Measurements from ENCODE around the gene TXLNA. TPM values are rescaled to one million over a fixed set of nuclear protein-coding genes. Genes with fewer than 3 reads are reported as not detected.

The TXLNA gene
- polyA plus RNA-seq, 6 donors from 2014 or later, result 12.0 to 29.8 (median 20.6) TPM

Other genes starting within 250 kb of the TXLNA start
- gene PTP4A2, start 241.3 kb upstream of the TXLNA start, polyA plus RNA-seq (ENCODE audit: low read depth in 6 of 6), result 100 to 1,000 TPM; 251 to 474 (median 307) TPM
- 100 to 1,000 TPM in 5 of 6 donors, 10 to 100 TPM in 1; 96.3 to 134 (median 115) TPM for gene KHDRBS1, start 165.8 kb upstream of the TXLNA start, polyA plus RNA-seq (ENCODE audit: low read depth in 6 of 6)
- gene TMEM39B, start 106.7 kb upstream of the TXLNA start, polyA plus RNA-seq (ENCODE audit: low read depth in 6 of 6), result 1 to 10 TPM; 2.1 to 6.6 (median 4.1) TPM
- 10 to 100 TPM; 10.3 to 35.2 (median 25.8) TPM for gene KPNA6, start 71.6 kb upstream of the TXLNA start, polyA plus RNA-seq (ENCODE audit: low read depth in 6 of 6)
- 10 to 100 TPM in 5 of 6 donors, 1 to 10 TPM in 1; 9.1 to 14.5 (median 12.3) TPM for gene CCDC28B, start 20.9 kb downstream of the TXLNA start, polyA plus RNA-seq (ENCODE audit: low read depth in 6 of 6)
- 1 to 10 TPM in 3 of 6 donors, under 1 TPM in 2, not detected in 1; 0.75 to 2.3 (median 1.4) TPM for gene IQCC, start 26.0 kb downstream of the TXLNA start, polyA plus RNA-seq (ENCODE audit: low read depth in 6 of 6)
- gene DCDC2B, start 29.4 kb downstream of the TXLNA start, polyA plus RNA-seq (ENCODE audit: low read depth in 6 of 6), result under 1 TPM in 2 of 6 donors, not detected in 4; 0.13 to 0.36 TPM
- gene TMEM234, start 42.7 kb downstream of the TXLNA start, polyA plus RNA-seq (ENCODE audit: low read depth in 6 of 6), result 10 to 100 TPM in 4 of 6 donors, 1 to 10 TPM in 1, not detected in 1; 6.8 to 12.0 (median 10.9) TPM
- 100 to 1,000 TPM; 152 to 251 (median 180) TPM for gene EIF3I, start 42.7 kb downstream of the TXLNA start, polyA plus RNA-seq (ENCODE audit: low read depth in 6 of 6)
- gene FAM167B, start 67.5 kb downstream of the TXLNA start, polyA plus RNA-seq (ENCODE audit: low read depth in 6 of 6), result under 1 TPM in 1 of 6 donors, not detected in 5; 0.42 TPM
- 100 to 1,000 TPM in 1 of 6 donors, 10 to 100 TPM in 5; 57.7 to 124 (median 61.1) TPM for gene LCK, start 71.6 kb downstream of the TXLNA start, polyA plus RNA-seq (ENCODE audit: low read depth in 6 of 6)
- gene HDAC1, start 112.4 kb downstream of the TXLNA start, polyA plus RNA-seq (ENCODE audit: low read depth in 6 of 6), result 100 to 1,000 TPM; 179 to 253 (median 204) TPM
- gene MARCKSL1, start 156.6 kb downstream of the TXLNA start, polyA plus RNA-seq (ENCODE audit: low read depth in 6 of 6), result 100 to 1,000 TPM; 171 to 297 (median 207) TPM
- gene FAM229A, start 182.8 kb downstream of the TXLNA start, polyA plus RNA-seq (ENCODE audit: low read depth in 6 of 6), result 1 to 10 TPM in 1 of 6 donors, under 1 TPM in 4, not detected in 1; 0.24 to 1.2 (median 0.53) TPM
- gene TSSK3, start 182.9 kb downstream of the TXLNA start, polyA plus RNA-seq (ENCODE audit: low read depth in 6 of 6), result 1 to 10 TPM in 3 of 6 donors, under 1 TPM in 3; 0.30 to 4.8 (median 0.94) TPM
- 10 to 100 TPM; 22.8 to 66.7 (median 44.0) TPM for gene BSDC1, start 214.8 kb downstream of the TXLNA start, polyA plus RNA-seq (ENCODE audit: low read depth in 6 of 6)

All from naive B cell (primary cell).